WERI-Rb-1 (cell line): ENCODE data around the gene SCAF4.

ENCODE experiments used
- DNase-seq: peaks from one replicate; pipeline ENCODE4 v3.0.0-alpha.2; 2020
- H3K27ac ChIP-seq: fragments of 250-450 bp; sonication (Bioruptor Pico); 2 replicates; pipeline ENCODE4 v1.5.1; 2020; ENCODE audit warnings: mild to moderate bottlenecking, moderate library complexity
- H3K27me3 ChIP-seq: fragments of 250-450 bp; sonication (Bioruptor Pico); 2 replicates; pipeline ENCODE4 v1.5.1; 2021; ENCODE audit warnings: mild to moderate bottlenecking, low read depth, moderate library complexity; ENCODE audit not compliant: insufficient read depth, severe bottlenecking
- H3K36me3 ChIP-seq: fragments of 250-450 bp; sonication (Bioruptor Pico); 2 replicates; pipeline ENCODE4 v1.5.1; 2020; ENCODE audit warnings: mild to moderate bottlenecking, moderate library complexity
- H3K4me3 ChIP-seq: 2 replicates; pipeline ENCODE4 v1.5.1; 2011; ENCODE audit warnings: low read depth, mild to moderate bottlenecking, control low read depth, low read length
- H3K9me3 ChIP-seq: fragments of 250-450 bp; sonication (Bioruptor Pico); 2 replicates; pipeline ENCODE4 v1.5.1; 2021; ENCODE audit warnings: mild to moderate bottlenecking, moderate library complexity; ENCODE audit not compliant: severe bottlenecking
- TF ChIP-seq, protein P1 (sequence below): IDR thresholded peaks from 2 replicates; pipeline ENCODE4 v1.5.1; 2011; ENCODE audit warnings: low read depth, mild to moderate bottlenecking, control low read depth, inconsistent platforms, low read length

The SCAF4 gene

DNA sequence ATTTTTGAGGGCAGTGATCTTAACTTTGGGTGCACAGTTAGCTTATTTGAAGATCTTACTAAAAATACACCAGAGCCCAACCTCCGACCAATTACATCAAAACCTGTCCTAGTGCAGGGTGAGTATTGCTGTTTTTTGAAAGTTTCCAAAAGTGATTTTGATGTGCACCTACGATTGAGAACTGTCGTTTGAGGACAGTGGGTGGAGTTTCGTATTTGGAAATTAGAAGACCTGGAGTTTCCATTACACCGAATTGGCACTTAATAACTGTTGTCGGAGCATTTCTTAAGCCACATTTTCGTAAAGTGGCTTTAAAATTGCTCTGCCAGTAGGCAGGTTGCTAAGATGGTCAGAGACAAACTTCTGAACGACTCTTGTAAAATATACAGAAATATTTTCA is 71.3 kb downstream of the SCAF4 start:
- Histone ChIP-seq H3K27me3 (no peaks in the 10 kb centered on the region), H3K9me3 (no peaks in the 10 kb centered on the region), H3K36me3 (peaks cover 41% of the 10 kb centered on the region), H3K4me3 (peak overlapping the region; percentile 66), H3K27ac (no peak overlapping the region)
- DNase-seq = no peak
- TF ChIP-seq, protein P1, sequence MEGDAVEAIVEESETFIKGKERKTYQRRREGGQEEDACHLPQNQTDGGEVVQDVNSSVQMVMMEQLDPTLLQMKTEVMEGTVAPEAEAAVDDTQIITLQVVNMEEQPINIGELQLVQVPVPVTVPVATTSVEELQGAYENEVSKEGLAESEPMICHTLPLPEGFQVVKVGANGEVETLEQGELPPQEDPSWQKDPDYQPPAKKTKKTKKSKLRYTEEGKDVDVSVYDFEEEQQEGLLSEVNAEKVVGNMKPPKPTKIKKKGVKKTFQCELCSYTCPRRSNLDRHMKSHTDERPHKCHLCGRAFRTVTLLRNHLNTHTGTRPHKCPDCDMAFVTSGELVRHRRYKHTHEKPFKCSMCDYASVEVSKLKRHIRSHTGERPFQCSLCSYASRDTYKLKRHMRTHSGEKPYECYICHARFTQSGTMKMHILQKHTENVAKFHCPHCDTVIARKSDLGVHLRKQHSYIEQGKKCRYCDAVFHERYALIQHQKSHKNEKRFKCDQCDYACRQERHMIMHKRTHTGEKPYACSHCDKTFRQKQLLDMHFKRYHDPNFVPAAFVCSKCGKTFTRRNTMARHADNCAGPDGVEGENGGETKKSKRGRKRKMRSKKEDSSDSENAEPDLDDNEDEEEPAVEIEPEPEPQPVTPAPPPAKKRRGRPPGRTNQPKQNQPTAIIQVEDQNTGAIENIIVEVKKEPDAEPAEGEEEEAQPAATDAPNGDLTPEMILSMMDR = no peak

DNA sequence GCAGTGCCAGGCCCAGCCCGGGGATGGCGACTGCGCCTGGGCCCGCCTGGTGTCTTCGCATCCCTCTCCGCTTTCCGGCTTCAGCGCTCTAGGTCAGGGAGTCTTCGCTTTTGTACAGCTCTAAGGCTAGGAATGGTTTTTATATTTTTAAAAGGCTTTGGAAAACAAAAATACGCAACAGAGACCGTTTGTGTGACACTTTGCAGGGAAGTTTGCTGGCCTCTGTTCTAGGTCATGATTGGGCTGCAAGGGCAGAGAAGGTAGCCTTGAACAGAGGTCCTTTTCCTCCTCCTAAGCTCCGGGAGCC is 71.7 kb downstream of the SCAF4 start:
- DNase-seq = no peak
- Histone ChIP-seq H3K27me3 (no peaks in the 10 kb centered on the region), H3K36me3 (peaks cover 37% of the 10 kb centered on the region), H3K9me3 (no peaks in the 10 kb centered on the region), H3K4me3 (peak overlapping the region; percentile 66), H3K27ac (peak overlapping the region; percentile 71)
- TF ChIP-seq, protein P1 = no peak

DNA sequence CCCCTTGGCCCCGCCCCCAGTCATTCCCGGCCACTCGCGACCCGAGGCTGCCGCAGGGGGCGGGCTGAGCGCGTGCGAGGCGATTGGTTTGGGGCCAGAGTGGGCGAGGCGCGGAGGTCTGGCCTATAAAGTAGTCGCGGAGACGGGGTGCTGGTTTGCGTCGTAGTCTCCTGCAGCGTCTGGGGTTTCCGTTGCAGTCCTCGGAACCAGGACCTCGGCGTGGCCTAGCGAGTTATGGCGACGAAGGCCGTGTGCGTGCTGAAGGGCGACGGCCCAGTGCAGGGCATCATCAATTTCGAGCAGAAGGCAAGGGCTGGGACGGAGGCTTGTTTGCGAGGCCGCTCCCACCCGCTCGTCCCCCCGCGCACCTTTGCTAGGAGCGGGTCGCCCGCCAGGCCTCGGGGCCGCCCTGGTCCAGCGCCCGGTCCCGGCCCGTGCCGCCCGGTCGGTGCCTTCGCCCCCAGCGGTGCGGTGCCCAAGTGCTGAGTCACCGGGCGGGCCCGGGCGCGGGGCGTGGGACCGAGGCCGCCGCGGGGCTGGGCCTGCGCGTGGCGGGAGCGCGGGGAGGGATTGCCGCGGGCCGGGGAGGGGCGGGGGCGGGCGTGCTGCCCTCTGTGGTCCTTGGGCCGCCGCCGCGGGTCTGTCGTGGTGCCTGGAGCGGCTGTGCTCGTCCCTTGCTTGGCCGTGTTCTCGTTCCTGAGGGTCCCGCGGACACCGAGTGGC is 72.2 kb downstream of the SCAF4 start, which contains the start of gene SOD1:
TSS of gene SOD1 (plus strand) at position 158 of the 723 bp plus-strand sequence. CDS start at position 235, 77 bp downstream.
- H3K4me3 ChIP-seq = peak within 1 kb of the TSS; percentile 66
- H3K27ac ChIP-seq = peak within 1 kb of the TSS; percentile 71
- TF ChIP-seq, protein P1 = no peak
- H3K27me3 ChIP-seq = no peaks in the 10 kb centered on the region
- no peaks in the 10 kb centered on the region for H3K9me3 ChIP-seq
- H3K36me3 ChIP-seq = peaks cover 32% of the 10 kb centered on the region
- peak; percentile 98 for DNase-seq

DNA sequence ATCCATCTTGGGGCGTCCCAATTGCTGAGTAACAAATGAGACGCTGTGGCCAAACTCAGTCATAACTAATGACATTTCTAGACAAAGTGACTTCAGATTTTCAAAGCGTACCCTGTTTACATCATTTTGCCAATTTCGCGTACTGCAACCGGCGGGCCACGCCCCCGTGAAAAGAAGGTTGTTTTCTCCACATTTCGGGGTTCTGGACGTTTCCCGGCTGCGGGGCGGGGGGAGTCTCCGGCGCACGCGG is 72.7 kb downstream of the SCAF4 start:
- no peaks in the 10 kb centered on the region for H3K27me3 ChIP-seq
- peak overlapping the region; percentile 66 for H3K4me3 ChIP-seq
- no peak for DNase-seq
- H3K36me3 ChIP-seq = peaks cover 27% of the 10 kb centered on the region
- H3K27ac ChIP-seq = peak overlapping the region; percentile 71
- TF ChIP-seq, protein P1 = no peak
- H3K9me3 ChIP-seq = no peaks in the 10 kb centered on the region

DNA sequence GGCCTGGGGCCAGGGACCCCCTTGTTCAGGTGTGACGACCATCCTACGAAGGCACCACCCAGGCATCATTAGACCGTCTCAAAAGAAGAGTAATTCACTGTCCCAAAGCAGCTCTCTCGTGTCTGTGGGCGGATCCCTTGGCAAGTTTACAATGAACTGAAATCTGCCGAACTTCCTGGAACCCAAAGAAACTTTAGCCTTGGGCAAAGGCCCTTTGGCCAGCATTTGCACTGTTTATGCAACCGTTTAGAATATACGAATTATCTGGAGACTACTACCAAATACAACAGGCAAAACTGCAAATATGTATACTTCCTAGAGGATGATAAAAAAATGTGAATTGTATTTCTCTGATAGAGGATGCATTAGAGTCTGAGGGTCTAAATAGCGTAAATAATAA is 73.9 kb downstream of the SCAF4 start:
- peaks cover 16% of the 10 kb centered on the region for H3K36me3 ChIP-seq
- no peaks in the 10 kb centered on the region for H3K27me3 ChIP-seq
- TF ChIP-seq, protein P1 = no peak
- H3K4me3 ChIP-seq = no peak overlapping the region
- no peak for DNase-seq
- H3K9me3 ChIP-seq = no peaks in the 10 kb centered on the region
- H3K27ac ChIP-seq = no peak overlapping the region
